GM21825 (cell line): ENCODE data around the gene WNT2.
"Not testable (repeated sequence)": the region's sequence is repeated elsewhere in the genome, so short reads cannot be mapped to it uniquely, and the experiment has no call there.

ENCODE experiments used
- ATAC-seq: cut with Tn5 transposase; IDR thresholded peaks from one replicate; pipeline ENCODE4 v1.9.1; 2021; ENCODE audit warnings: mild to moderate bottlenecking, moderate library complexity; ENCODE audit not compliant: unreplicated experiment

WNT2 gene

DNA sequence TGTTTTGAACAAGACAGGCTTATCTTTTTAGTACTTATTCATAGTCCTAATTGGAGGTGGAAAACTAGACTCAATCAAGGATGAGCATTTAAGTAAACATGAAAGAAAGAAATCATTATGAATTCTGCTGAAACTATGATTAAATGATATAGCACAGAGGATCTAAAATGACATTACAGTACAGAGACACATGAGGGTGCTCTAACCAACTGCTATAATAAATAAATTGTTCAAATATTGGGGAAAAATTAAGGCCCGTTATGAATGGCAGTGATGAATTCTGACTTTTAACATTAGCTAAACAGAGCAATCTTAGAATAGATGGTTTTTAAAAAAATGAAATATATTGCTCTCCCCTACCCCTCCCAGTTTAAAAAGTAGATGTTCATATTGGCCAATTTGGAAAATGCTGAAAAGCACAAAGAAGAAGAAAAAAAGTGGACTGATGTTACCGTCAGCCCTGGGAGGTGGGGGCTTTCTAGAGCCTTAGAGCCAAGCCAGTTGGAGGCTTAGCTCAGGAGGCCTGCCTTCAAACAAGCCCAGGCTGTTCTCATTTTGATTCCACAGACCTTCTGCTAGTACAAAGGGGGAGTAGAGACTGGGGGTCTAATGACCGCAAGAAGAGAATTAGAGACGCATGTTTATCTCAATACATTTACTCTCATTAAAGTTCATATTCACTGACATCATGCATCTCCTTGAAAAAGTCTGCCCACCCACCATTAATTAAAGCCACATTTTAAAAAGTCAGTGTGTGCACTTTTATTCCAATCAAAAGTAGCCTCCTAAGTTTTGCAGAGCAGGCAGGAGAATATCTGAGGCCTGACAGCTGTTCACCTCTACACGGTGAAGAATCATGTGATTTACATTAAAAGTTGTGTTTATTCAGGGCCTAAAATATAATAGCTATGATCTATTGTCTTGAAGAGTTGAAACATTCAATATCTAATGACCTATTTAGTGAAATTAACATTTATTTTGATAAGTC, 10.0 kb downstream of the WNT2 start:
- no peak for ATAC-seq

DNA sequence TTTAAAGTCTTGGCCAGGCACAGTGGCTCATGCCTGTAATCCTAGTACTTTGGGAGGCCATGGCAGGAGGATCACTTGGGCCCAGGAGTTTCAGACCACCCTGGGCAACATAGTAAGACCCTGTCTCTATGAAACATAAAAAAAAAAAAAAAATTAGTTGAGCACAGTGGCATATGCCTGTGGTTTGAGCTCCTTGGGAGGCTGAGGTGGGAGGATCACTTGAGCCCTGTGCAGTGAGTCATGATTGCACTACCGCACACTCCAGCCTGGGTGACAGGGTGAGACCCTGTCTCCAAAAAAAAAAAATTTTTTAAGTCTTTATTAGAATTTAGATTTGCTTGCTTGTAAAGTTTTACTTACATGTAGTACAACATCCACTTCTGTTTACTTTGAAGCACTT, 14.0 kb downstream of the WNT2 start:
- ATAC-seq = no peak

- ATAC-seq = no peak
These were observed 20.5 kb downstream of the WNT2 start for GRCh38 chr7:117302396-117302795.

DNA sequence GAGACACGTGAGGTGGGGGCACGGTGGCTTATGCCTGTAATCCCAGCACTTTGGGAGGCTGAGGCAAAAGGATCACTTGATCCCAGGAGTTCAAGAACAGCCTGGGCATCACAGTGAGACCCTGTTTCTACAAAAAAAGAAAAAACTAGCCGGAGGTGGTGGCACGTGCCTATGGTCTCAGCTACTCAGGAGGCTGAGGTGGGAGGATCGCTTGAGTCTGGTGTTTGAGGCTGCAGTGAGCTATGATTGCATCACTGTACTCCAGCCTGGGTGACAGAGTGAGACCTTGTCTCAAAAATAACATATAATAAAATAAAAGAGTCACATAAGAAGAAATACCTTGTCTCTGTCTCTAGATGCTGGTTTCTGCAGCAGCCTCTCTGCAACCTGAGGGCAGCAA, 22.4 kb downstream of the WNT2 start:
- ATAC-seq = not testable (repeated sequence)

DNA sequence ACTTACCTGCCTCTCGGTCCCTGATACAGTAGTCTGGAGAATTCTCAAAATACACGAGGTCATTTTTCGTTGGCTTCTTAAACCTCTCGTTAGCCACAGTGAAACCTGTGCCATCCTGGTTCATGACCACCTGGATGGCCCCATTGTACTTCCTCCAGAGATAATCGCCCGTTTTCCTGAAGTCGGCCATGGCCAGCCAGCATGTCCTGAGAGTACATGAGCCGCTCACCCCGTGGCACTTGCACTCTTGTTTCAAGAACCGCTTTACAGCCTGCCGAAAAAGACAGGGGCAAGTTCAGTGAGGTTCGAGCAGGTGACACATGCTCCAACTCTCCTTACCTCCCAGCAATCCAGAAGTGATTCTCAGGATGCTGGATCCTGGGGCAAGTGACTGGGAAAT, 25.3 kb downstream of the WNT2 start:
- no peak for ATAC-seq

- ATAC-seq = no peak
These were observed 26.8 kb downstream of the WNT2 start for GRCh38 chr7:117296066-117296465.

DNA sequence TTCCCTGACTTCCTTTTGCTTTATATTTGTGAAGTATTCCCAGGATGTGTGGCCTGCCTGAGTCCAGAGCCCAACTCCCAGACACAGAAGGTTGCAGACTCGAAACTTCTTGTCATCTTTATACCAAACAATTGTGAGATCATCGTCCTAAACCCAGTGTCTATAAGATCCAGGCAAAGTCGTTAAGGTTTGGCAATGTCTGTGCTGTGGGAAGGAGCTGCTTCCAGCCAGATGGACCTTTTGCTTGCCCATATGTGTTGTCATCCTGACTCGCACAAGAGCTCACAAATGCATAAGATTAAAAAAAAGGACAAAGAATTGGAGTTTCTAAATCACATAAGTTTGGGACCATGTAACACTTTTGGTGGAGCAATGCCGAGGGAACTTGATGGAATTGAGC, 37.0 kb downstream of the WNT2 start:
- no peak for ATAC-seq

DNA sequence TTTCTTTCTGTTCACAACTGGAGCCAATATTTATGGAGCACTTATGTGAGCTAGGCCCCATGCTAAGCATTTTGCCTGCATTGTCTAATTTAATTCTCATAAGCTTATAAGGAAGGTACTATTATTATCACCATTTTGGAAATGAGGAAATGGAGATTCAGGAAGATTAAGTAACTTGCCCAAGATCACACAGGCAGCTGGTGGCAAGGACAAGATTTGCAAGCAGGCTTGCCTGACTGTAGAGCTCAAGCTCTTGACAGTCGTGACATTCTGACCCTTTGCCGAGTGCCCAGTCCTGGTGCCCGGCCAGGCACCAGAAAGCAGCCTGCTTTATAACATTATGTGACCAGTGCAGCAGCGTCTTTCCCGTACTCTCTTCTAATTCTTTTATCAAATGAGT, 38.2 kb downstream of the WNT2 start:
- ATAC-seq = no peak

GRCh38 chr7:117283779-117284178, 39.1 kb downstream of the WNT2 start:
- ATAC-seq = no peak

GRCh38 chr7:117283371-117283770, 39.5 kb downstream of the WNT2 start:
- no peak for ATAC-seq

DNA sequence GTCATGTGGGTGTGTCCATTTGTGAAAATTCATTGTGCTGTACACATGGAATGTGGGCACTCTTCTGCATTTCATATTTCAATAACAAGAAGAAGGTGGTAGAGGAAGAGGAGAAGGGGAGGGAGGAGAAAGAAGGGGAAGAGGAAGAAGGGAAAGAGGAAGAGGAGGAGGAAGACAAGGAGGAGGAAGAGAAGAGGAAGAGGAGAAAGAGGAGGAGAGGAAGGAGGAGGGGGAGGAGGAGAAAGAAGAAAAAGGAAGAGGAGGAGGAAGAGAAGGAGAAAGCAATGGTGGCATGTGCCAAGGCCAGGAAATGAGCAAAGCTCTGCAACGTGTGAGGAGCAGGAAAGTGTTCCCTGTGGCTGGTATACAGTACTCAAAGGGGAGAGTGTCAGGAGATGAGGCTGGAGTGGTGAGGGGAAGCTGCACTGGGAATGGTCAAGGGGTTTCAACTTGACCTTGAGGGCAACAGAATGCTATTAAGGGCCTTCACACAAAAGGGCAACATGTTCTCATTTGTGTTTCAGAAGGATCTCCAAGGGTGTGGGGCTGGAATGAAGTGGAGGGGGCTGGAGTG, 40.5 kb downstream of the WNT2 start:
- ATAC-seq = no peak

GRCh38 chr7:117281562-117281961, 41.3 kb downstream of the WNT2 start:
- no peak for ATAC-seq

DNA sequence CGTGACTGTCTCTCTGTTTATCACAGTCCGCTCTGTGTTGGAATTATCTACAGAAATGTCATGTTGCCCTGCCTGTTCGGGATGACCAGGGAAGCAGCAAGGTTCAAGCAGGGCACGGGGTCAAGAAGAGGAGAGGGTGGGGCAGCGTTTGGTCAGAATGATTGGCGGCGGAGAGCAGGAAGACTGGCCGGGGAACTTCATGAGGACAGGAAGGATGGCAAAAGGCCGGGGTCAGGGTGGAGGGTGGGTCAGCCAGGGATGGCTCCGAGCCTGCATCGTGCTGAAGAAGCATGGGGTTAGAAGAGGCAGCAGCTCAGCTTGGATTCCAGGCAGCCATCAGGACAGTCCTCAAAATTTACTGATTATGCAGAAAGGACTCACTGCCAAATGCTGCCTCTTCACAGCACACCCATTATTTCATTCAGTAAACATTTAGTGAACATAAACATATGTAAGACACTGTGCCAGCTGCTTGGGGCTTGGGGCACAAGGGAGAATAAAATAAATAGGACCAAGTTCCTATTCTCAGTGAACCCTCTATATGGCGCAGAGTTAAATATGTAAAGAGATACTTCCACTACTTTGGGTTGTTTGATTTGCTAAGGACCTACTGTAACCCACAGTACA, 42.8 kb downstream of the WNT2 start:
- no peak for ATAC-seq

- ATAC-seq = no peak
These were observed 43.7 kb downstream of the WNT2 start for GRCh38 chr7:117279203-117279602.

GRCh38 chr7:117278040-117278439, 44.8 kb downstream of the WNT2 start:
- ATAC-seq = no peak

DNA sequence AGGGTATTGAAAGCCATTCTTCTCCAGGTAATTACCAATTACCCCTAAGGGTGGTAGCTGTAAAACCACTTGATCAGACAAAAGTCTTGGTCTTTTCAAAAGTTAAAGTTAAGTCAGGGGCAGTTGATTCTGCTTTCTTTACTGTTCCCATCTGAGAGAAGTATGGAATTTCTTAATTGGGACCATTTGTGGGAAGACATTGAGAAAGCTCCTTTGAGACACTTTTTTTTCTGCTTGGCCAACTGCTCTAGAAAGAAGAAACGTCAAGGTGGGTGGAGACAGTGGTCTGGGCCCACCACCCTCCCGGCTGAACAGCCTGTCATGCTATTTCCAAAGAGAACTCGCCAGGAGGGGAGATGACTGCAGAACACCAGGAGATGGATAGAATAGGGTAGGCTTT, 45.3 kb downstream of the WNT2 start:
- ATAC-seq = no peak

DNA sequence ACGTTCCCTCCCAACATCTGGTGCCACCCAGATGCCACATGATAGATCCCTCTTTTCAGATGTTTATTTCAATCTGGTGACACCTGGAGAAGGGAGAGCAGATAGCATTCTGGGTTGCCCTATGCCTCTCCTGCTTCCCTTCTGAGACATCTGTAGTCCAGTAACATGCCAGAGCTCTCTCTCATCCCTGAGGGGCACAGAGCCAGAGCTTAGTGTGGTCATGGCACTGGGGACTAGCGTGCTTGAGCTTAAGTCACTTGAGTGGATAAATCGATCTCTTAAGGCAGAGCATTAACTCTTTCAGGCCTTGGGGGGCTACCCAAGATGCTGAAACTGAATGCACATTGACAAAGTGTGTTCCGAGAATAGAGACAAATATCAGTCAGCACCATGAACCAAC, 47.9 kb downstream of the WNT2 start:
- no peak for ATAC-seq

DNA sequence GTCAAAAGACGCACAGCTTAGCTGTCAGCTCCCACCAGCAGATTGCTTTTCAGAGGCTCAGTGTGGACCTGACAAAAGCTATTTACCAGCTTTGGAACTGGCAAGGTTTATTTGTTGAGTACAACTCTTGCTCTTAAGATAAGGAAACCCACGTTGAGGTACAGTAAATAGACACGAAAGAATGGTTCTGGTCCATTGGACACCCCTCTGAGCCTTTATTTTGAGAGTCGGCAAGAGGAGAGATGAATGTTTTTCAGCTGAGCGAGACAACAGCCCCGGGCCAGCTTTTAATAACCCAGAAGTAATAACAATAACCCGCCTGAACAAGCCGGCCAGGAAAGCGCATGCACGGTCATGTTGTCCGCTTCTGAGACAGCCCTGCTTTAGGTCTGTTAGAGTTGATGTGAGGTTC, 49.0 kb downstream of the WNT2 start:
- ATAC-seq = no peak

- no peak for ATAC-seq
These were observed 49.5 kb downstream of the WNT2 start for GRCh38 chr7:117273325-117273724.

- no peak for ATAC-seq
These were observed 50.7 kb downstream of the WNT2 start for GRCh38 chr7:117272017-117272759.

DNA sequence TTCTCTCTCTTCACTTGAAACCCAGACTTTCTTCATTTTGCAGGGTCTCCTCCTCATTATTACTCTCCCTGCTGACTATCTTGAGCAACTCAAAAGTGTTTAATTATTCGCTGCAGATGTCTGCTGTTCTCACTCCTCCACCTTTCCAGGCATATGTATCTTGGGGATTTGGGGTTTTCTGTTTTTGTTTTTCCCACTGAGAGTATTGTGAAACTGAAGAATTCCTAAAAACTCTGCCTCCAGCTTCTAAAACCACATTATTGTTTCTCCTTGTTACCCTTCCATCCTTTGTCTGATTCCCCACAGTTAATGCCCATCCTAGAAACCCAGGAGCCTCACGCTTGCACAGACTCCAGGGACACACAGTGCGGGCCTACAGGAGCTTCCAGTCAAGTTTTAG, 51.3 kb downstream of the WNT2 start:
- ATAC-seq = no peak
